ENCODE results near the gene GRM4.

GRM4 gene

GRCh38 chr6:33981861-33982260 is 164.0 kb downstream of the GRM4 start:
- no peak for TF ChIP-seq CTCF (IDR thresholded peaks at IDR 0.05; ENCODE audit: low read depth, low read length)
- no peak overlapping the region for H3K4me3 ChIP-seq (replicated peaks in 1 of 2; ENCODE audit: low read depth in 2 of 2, low read length in 2 of 2)
- DNase-seq (ENCODE audit: low read depth in 2 of 2): no peak

GRCh38 chr6:33981421-33981820 is 164.5 kb downstream of the GRM4 start:
- no peak for DNase-seq (ENCODE audit: low read depth in 2 of 2)
- no peak overlapping the region for H3K4me3 ChIP-seq (replicated peaks in 1 of 2; ENCODE audit: low read depth in 2 of 2, low read length in 2 of 2)
- no peak for TF ChIP-seq CTCF (IDR thresholded peaks at IDR 0.05; ENCODE audit: low read depth, low read length)

- no peak for DNase-seq (ENCODE audit: low read depth in 2 of 2)
- no peak for TF ChIP-seq CTCF (IDR thresholded peaks at IDR 0.05; ENCODE audit: low read depth, low read length)
- H3K4me3 ChIP-seq (replicated peaks in 1 of 2; ENCODE audit: low read depth in 2 of 2, low read length in 2 of 2): no peak overlapping the region
These were observed 165.4 kb downstream of the GRM4 start for GRCh38 chr6:33980176-33981175.

DNA sequence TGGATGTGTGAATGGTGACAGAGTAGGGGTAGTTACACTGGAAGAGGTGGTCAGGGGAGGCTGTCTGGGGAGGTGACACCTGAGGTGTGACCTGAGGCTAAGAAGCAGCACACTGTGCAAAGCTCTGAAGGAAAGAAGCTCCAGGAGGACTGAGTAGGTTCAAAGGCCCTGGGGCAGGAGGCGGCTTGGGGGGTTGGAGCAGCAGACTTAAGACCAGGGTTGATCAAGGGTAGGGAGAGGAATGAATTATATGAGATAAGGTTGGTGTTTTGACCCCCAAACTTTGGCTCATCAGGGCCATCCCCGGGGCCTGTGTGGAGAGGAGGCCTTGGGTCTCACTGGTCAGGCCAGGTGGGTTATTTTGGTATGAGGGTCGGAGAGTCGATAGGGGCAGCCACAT is 166.1 kb downstream of the GRM4 start:
- H3K4me3 ChIP-seq (replicated peaks in 1 of 2; ENCODE audit: low read depth in 2 of 2, low read length in 2 of 2): no peak overlapping the region
- TF ChIP-seq CTCF (IDR thresholded peaks at IDR 0.05; ENCODE audit: low read depth, low read length): no peak
- no peak for DNase-seq (ENCODE audit: low read depth in 2 of 2)

GRCh38 chr6:33978412-33979150 is 167.3 kb downstream of the GRM4 start:
- no peak overlapping the region for H3K4me3 ChIP-seq (replicated peaks in 1 of 2; ENCODE audit: low read depth in 2 of 2, low read length in 2 of 2)
- no peak for DNase-seq (ENCODE audit: low read depth in 2 of 2)
- no peak for TF ChIP-seq CTCF (IDR thresholded peaks at IDR 0.05; ENCODE audit: low read depth, low read length)

- no peak for DNase-seq (ENCODE audit: low read depth in 2 of 2)
- no peak for TF ChIP-seq CTCF (IDR thresholded peaks at IDR 0.05; ENCODE audit: low read depth, low read length)
- no peak overlapping the region for H3K4me3 ChIP-seq (replicated peaks in 1 of 2; ENCODE audit: low read depth in 2 of 2, low read length in 2 of 2)
These were observed 168.1 kb downstream of the GRM4 start for GRCh38 chr6:33977606-33978411.

Measured in cardiac fibroblast (primary cell).